Cerebellar nuclear complex (tissue), 1 donor: ENCODE measurements around the gene ADAMTS9.

Experiments
- DNase-seq, 2 experiments: peaks; one replicate each; lab custom pipeline; 2025; lab: John Stamatoyannopoulos, UW

Gene ADAMTS9

DNA sequence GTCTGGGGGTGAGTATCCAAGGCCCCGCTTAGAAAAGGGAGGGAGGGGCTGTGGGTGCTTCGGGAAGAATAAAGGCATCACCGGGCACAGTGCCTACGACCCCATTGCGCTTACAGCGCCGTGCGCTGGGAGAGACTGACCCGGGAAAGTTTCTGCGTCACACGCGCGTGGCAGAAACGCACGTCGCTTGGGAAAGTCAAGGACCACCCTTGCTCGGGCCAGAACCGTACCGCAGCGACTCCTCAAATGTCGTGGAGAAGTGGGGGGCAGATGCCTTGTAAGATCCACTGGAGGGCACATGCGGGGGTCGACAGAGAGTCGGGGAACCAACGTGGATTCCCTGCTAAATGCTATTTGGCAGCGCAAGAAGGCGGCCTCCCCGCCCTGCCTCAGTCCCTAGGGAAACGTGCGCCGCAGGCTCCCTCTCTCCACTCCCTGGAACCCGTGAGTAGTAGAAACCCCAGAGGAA, 2.4 kb downstream of the ADAMTS9 start:
- DNase-seq = no peak

DNA sequence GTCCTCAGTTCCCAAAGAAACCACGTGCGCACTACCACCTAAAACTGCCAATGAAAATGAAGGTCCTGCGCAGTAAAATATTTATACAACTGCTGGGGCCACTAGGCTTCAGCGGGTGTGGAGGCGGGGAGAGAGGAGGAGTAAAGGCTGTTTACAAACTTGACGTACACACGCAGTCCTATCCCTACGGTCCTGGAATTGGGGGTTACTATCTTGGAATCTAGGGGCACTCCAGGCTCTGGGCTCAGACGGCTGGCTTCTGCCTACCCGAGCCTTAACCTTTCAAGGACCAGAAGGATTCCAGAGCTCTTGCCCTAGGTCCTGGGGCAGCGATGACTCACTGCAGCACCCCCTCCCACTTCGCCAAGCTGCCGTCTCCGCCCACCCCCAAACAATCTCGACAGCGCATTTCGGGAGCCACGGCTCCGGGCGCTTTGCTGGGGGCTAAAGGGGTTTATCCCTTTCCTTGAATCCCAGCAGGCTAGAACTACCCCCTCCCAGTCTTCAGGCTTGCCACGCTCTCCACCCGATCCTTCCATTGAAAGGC, 3.0 kb downstream of the ADAMTS9 start:
- DNase-seq = no peak

DNA sequence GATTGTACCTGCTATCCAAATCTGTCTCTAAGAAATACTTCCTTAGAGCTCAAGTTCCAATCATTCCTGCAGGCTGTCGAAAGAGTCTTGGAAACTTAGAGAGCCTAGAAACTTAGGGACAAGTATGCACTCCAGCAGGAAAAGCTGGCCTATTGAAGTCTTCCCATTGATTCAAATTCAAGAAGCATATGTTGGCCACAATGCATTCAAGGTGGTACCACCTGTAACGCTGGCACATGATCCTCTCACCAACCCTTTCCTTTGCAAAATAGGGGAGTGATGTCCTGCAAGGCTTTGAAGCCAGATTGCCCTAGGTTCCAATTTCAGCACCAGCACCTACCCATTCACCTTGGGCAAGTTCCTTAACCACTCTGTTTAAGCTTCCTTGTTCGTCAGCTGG, 6.0 kb downstream of the ADAMTS9 start:
- no peak for DNase-seq

DNA sequence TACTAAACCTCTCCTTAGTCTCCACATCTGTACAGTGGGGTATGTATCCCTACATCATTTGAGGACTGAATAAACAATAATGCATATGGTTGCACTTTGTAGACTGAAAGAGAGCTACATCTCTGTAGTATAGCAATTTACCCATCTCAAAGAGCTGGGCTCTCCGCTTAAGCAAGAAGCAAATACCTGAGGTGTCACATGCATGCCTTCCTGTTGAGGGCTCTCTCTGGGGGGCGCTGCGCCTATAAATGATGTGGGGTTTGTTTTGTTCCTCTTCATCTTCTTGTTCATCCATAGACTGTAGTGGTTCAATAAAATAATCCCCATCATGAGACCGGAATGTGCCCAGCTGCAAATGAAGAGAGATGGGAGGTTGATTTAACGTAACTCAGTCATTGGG, 6.8 kb downstream of the ADAMTS9 start:
- no peak for DNase-seq

DNA sequence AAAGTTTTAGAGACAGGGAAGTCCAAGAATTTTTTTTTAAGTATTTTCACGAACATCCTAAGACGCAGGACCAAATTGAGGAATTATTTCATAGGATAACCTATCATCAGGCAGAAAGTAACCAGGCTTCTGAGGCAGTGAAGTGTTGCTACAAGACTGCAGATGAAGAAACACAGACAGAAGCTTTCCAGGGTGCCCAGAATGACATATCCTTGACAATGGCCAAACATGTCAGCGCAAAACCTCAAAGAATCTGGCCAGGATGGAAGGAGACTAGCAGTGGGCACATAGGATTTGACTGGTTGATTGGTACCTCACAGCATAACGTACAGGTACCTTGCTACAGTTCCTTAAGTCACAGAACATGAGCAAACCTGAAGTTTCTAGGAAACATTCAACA, 7.5 kb downstream of the ADAMTS9 start:
- DNase-seq = no peak

DNA sequence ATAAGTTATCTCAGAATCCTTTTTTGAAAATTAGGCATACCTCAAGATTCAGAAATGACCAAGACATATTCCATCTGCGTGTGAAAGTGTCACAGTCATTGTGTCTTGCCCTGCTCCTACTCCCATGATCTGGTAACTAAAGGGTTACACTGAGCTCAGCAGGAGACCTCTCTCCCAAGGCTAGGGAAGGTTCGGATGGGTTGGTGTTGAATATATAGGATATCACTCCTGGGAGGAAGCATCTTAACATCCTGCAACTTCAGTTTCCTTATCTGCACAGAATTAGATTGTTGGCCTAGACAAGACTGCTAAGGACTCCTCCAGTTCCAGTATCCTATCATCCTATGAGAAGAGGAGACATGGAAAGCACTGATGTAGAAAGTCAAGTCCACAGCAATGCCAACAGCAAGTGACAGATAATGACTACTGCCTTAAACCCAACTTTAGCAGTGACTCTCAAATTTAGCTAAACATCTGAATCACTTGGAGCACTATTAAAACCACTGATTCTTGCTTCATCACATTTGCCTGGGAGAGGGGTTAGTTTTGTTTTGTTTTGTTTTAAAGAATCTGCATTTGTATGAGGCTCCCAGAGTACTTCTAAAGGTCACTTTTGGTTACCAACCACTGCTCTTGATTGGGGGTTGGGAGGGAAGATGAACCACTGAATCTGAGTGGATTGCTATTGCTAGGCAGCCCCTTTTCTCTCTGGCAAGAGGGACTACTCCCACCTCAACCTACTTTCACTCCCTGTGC, 9.7 kb downstream of the ADAMTS9 start:
- DNase-seq = no peak

DNA sequence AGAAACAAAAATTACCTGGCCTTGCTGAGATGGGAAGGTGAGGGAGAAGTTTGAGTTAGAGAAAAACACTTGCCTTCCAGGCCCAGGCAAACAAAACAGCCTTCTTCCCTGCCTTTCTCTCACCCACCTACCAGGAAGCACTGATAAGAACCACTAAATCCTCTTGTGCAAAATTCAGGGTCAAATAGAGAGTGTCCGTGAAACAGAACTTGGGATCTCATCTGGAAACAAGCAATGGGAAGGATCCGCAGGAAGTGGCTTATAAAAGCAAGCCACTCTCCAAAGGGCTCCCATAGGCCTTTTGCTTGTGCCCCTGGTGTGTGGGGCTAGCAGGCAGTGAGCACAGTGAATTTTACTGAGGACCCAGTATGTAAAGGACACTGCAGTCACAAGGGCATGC, 11.0 kb downstream of the ADAMTS9 start:
- no peak for DNase-seq

DNA sequence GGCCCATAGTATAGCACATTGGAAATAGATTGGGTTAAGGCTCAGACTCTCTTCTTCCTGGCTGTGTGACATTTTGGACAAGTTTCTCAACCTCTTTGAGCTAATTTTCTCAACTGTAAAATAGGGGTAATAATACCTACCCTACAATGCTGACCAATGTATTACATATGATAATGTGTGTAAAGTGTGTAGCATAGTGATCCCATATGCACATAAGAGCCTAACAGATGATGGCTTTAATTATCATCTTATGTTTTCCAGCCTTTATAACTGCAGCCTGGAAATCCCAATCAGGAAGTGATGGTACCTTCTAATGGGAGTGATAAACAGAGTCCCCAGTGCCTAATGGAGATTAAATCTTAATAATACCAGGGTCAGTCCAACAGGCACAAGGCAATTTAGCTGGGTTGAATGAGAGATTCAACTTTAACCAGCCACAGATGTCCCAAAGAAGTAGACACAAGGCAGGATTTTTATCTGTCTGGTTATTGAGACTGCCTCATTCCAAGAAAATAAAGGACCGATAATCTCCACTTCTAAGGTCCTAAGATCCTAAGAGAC, 12.0 kb downstream of the ADAMTS9 start:
- DNase-seq = no peak

DNA sequence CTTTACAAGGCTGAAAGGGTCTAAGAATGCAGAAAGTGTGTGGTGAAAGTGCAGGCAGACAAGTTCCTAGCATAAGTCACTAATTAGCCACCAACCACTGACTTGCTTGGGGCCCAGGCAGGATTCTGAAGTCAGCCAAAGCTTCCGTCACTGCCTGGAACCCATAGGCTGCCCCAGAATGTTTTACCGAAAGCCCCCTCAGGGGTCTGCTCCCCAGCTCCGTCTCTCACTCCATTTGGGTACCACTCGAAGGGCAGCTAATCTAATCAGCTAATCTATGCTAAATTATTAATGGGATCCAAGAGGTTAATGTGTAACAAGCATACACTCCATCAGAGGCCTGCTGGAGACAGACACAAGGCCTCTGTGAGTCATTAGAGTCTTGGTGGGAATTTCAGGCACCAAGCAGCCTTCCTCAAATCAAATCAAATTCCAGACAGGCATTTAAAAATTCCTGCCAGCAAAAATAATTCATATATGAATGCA, 13.2 kb downstream of the ADAMTS9 start:
- no peak for DNase-seq

DNA sequence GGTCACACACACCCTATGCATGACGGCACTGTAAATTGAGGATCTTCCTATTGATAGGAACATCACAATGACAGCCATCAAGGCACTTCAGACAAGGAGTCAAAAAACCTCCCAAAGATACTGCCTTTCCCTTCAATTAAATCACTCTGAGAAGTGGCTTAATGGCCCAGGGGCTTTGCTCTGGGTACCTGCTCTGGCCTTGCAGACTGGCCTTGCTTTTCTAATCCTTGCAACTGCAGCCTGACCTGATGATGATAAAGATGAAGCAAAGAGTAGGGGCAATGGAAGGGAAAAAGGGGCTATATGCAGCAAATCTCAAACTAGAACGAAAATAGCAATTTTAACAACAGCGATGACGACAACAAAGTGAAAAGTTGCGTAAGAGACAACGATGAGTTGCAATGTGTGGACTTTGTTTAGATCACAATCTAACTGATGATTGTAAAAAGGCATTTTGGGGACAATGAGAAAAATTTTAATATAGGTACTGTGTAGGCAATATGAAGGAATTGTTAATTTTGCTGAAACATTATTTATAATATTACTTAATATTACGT, 14.6 kb downstream of the ADAMTS9 start:
- DNase-seq = no peak

DNA sequence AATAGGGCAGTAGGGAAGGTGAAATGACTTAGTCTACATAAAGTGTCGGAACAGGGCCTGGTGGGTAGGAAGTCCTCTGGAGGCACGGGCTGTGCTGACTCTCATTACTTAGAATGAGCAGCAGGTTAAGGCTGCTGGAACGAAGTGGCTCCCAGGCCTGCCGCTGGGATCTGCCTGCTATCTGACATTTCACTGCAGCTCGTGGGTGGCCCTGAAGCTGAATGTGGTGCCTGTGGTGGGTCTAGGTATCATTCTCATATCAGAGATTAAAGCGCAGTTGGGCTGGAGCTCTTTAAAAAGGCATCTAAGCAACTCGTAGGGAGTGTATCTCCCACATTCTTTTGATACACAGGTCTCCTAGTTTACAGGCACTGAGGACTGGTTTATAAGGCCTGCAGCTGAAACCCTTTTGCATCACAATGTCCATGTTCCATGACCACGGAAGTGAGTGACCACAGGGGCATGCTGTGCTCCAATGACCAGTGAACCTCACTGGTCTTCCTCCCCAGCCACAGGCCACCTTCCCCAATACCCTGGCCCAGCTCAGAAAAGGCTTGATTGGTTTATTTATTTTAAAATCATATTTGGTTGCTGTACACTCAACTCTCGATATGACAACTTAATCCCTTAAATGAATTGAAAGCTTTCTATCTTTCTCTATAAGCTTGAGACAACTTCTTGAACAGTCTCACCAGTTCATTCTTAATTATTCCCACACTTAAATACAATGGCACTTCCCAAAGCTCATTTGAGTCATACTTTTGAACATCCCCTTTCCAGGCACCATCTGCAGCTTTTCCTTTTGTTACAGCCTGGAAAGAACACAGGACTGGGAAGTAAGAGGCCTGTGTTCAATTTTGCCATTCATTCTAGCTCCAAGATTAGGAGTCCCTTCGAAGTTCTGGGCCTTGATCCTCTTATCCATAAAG, 19.0 kb downstream of the ADAMTS9 start:
- no peak for DNase-seq

DNA sequence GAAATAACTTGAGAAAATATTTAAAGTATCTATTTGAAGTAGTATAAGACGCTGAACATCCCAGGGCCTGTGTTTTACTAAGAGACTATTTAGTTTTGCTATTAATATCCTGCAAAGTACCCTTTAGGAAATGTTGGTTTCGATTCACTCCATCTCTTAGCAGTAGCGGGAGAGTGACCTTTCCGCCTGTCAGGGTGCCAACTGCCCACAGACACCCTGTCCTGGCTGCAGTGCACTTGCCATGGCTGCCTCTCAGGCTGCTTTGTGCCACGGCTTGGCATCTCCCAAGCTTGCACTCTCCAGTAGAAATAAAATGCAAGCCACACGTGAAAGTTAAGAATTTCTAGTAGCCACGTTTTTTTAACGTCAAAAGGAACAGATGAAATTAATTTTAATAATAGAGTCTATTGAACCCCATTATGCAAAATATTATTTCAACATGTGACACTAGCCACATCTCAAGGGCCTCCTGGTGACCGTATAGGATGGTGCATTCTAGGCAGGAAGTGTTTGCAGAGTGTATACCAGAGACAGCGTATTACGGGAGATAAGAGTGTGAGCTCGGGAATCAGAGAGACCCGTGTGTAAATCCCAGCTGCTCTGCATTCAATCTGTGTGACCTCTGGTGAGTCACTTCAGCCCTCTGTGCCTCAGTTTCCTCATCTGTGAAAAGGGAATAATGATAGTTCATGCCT, 19.8 kb downstream of the ADAMTS9 start:
- no peak for DNase-seq

DNA sequence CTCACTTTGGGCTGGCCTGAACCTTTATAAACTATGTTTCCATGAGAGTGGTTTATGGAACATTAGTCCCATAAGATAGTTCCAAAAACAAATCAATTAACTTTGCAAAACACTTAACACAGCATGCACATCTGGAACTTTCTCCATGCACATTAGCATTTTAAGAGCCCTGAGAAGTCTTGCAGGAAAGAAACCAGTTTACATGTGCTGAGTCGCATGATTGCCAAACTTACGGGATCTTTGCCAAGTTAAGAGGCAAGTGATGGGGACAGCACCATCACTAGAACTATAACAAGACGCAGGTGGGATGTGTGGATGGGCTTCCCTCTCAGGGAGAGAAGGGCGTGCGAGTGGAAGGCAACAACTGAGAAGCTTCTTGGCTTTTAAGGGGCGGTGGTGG, 20.7 kb downstream of the ADAMTS9 start:
- no peak for DNase-seq

DNA sequence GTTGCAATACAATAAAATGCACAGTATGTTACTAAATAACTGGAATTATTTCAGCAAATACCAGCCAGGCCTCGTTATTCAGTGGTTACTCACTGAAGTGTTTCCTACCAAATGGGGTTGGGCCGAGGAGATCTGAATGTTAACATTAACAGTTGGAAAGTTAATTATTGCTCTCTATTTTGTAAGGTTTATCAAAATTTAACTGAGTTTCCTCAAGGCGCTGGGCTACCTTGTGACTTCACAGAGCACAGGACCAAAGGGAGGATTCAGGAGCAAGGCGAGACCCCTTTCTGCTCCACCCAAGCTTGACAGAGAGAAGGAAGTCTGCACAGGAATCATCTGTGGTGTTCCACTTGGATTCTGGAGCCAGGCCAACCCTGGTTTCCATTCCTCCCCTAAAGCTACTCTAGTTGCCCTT, 21.6 kb downstream of the ADAMTS9 start:
- no peak for DNase-seq

DNA sequence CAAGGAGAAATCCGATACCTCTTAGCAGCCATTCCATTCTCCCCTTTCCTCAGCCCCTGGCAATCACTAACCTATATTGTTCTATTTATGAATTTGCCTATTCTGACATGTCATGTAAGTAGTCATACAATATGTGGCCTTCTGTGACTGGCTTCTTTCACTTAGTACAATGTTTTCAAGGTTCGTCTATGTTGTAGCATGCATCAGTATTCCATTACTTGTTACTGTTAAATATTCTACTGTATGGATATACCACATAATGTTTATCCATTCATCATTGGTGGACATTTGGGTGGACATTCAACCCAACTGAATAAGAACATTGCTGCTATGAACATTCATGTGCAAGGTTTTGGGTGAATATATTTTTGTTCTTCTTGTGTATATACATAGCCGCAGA, 23.4 kb downstream of the ADAMTS9 start:
- DNase-seq = no peak

DNA sequence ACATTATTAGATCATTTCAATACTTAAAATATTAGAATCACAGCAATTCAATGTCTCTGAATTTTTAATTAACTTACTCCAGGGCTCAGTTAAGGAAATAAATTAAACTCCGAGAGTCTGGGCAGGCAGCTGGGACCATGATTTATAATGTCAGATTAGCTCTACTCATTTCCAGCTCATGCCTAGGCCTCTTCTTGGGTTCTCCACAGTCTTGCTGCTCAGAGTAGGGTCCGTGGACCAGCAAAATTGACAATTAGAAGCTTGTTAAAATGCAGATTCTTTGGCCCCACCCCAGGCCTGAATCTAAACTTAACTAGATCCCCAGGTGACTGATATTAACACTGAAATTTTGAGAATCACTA, 28.2 kb downstream of the ADAMTS9 start:
- DNase-seq = no peak

DNA sequence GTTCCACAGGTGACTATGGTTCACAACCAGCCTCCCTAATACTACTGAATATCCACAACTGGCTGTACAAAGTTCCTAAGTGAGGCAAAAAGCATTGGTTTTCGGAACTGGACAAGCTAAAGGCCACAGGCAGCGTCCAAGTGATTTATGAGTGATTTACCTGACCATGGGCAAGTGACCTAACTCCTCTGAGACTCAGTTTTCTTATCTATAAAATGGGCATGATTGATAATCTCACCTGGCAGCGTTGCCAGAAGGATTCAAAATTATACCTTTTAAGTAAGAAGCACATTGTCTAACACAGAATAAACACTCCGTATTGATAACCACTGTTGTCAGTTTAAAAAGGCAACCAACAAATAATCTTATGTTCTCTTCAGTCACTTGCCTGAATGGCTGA, 29.8 kb downstream of the ADAMTS9 start:
- no peak for DNase-seq

DNA sequence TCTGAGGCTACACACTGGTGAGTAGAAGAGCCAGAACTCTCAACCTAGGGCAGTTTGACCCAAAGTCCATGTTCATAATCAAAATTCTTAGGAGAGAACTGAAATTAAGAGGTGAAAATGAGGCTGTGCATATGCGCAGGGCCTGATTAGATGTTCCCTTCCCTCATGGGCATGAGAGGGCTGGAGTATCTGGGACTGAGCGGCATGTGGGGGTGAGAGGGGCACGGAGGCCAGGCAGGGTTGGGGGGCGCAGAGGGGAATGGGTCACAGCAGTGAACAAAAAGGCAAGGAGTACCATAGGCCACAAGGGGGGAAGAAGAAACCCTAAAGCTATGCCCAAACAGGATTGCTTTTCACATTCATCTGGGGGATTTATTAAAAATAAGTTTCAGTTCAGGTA, 31.3 kb downstream of the ADAMTS9 start:
- no peak for DNase-seq

DNA sequence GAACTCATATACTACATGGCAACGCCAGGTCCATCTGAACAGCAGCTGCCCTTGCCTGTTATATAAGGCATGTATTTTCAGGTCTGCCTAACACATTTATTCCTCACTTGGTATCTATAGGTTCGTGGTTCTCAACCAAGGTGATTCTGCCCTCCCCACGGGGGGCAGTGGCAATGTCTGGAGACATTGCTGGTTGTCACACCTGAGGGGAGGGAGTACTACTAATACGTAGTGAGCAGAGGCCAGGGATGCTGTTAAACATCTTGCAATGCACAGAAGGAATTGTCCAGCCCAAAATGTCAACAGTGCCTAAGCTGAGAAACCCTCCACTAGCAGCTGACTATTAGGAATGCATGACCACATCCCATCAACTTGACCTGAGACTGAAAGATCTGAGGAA, 32.6 kb downstream of the ADAMTS9 start:
- no peak for DNase-seq

DNA sequence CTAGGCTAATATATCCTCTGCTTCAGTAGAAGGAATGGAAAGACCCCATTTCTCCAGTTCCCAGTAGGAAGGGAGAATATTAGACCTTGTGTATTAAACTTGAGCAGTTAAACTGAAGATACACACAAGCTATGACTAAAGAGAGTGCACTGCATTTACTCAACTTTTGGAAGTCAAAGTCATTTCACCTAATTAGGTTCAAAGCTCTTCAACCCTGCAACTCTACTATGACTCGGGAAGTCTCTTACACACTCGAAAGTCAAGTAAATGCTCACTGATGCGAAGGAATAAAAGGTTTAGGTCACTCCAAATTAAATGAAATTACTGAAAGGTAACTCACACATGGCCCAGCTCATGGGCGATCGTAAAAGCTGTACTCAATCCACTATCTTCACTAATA, 33.8 kb downstream of the ADAMTS9 start:
- no peak for DNase-seq

DNA sequence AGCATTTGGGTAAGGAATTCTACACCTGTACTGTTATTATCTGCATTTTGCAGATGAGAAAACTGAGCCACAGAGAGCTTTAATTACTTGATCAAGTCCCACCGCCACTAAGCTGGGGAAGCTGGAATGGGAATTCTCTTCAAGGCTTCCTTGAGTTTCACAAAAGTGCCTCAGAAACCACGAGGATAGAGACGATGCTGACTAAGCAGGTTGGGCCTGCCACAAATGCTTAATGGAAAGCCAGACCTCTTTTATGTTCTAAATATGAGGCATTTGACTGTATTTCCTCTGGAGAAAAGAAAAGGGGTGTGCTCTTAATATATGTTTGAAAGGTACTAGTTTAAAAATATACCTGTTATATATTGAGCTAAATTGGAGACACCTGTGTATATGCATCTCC, 34.7 kb downstream of the ADAMTS9 start:
- DNase-seq = no peak
